ENCODE data around the gene CLSTN1. TPM values are rescaled to one million over a fixed set of nuclear protein-coding genes. Genes with fewer than 3 reads are reported as not detected.
A peak's percentile ranks its signal among the peaks of the same experiment; 100 is the strongest.
"Not testable (repeated sequence)": the region's sequence is repeated elsewhere in the genome, so short reads cannot be mapped to it uniquely, and the experiment has no call there.

CLSTN1 gene
- total RNA-seq, 2 experiments from 2014 or later: 29.3 to 29.9 TPM

GRCh38 chr1:9714257-9714718 lies 109.5 kb downstream of the CLSTN1 start:
- ChIA-PET CTCF (interaction anchor here (0.9 to 4.4 kb wide), 6 partner anchors 11 to 86 kb away, joined by 3 to 66 read pairs (median 5); no protein-coding TSS in a partner anchor), POLR2A (interaction anchor here (1.0 to 11.0 kb wide), 5 partner anchors 10 to 85 kb away, joined by 3 to 142 read pairs (median 5); partner anchors contain the start of gene PIK3CD)
- Mint-ChIP-seq H3K27ac (peak overlapping the region; percentile 85), H3K4me1 (ENCODE audit: low read depth) (peaks cover 65% of the 10 kb centered on the region), H3K27me3 (no peaks in the 10 kb centered on the region), H3K4me3 (peak overlapping the region; percentile 94), H3K9me3 (no peaks in the 10 kb centered on the region), H3K36me3 (ENCODE audit: low read depth) (peaks cover 72% of the 10 kb centered on the region)
- intact Hi-C loops (cut with micrococcal nuclease): no loop called here
- TF ChIP-seq, protein P1, sequence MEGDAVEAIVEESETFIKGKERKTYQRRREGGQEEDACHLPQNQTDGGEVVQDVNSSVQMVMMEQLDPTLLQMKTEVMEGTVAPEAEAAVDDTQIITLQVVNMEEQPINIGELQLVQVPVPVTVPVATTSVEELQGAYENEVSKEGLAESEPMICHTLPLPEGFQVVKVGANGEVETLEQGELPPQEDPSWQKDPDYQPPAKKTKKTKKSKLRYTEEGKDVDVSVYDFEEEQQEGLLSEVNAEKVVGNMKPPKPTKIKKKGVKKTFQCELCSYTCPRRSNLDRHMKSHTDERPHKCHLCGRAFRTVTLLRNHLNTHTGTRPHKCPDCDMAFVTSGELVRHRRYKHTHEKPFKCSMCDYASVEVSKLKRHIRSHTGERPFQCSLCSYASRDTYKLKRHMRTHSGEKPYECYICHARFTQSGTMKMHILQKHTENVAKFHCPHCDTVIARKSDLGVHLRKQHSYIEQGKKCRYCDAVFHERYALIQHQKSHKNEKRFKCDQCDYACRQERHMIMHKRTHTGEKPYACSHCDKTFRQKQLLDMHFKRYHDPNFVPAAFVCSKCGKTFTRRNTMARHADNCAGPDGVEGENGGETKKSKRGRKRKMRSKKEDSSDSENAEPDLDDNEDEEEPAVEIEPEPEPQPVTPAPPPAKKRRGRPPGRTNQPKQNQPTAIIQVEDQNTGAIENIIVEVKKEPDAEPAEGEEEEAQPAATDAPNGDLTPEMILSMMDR (IDR thresholded peaks at IDR 0.05): no peak
- ATAC-seq (peak; percentile 17), DNase-seq (peak; percentile 66)

DNA sequence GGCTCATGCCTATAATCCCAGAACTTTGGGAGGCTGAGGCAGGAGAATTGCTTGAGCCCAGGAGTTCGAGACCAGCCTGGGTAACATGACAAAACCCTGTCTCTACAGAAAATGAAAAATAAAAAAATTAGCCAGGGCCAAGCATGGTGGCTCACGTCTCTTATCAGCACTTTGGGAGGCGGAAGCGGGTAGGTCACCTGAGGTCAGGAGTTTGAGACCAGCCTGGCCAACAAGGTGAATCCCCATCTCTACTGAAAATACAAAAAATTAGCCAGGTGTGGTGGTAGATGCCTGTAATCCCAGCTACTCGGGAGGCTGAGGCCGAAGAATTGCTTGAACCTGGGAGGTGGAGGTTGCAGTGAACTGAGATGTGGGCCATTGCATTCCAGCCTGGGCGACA lies 111.0 kb downstream of the CLSTN1 start:
- ChIA-PET CTCF (interaction anchor here (0.9 to 1.0 kb wide), 2 partner anchors 18 to 25 kb away, joined by 3 read pairs; no protein-coding TSS in a partner anchor), POLR2A (interaction anchor here (0.6 to 11.0 kb wide), 3 partner anchors 10 to 84 kb away, joined by 3 to 142 read pairs (median 5); no protein-coding TSS in a partner anchor)
- H3K4me3 Mint-ChIP-seq; intact Hi-C loops (cut with micrococcal nuclease); H3K9me3 Mint-ChIP-seq; DNase-seq; H3K27me3 Mint-ChIP-seq; ATAC-seq: not testable (repeated sequence)
- H3K4me1 Mint-ChIP-seq (ENCODE audit: low read depth): peaks cover 54% of the 10 kb centered on the region
- H3K27ac Mint-ChIP-seq: peak overlapping the region; percentile 67
- H3K36me3 Mint-ChIP-seq (ENCODE audit: low read depth): peaks cover 63% of the 10 kb centered on the region

DNA sequence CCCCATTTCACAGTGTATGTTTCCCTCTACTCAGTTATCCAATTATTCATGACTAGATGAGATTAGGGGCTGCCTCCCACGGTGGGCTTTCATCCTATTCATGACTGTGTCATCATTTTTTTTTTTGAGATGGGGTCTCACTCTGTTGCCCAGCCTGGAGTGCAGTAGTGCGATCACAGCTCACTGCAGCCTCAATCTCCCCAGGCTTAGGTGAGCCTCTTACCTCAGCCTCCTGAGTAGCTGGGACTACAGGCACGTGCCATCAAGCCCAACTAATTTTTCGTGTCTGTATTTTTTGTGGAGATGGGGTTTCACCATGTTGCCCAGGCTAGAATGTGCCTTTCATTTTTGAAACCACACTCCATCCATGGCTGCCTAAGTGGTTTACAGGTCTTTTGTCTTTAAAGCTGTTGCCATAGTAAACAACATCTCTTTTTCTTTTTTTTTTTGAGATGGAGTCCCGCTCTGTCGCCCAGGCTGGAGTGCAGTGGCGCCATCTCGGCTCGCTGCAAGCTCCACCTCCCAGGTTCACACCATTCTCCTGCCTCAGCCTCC lies 112.2 kb downstream of the CLSTN1 start:
- ATAC-seq (no peak), DNase-seq (no peak)
- H3K27me3 Mint-ChIP-seq: no peaks in the 10 kb centered on the region
- peaks cover 51% of the 10 kb centered on the region for H3K4me1 Mint-ChIP-seq (ENCODE audit: low read depth)
- ChIA-PET POLR2A (interaction anchor here (0.6 to 11.0 kb wide), 3 partner anchors 9 to 812 kb away, joined by 3 to 142 read pairs (median 3); no protein-coding TSS in a partner anchor), CTCF (interaction anchor here (1.0 to 1.2 kb wide), 2 partner anchors 10 to 24 kb away, joined by 3 to 4 read pairs; no protein-coding TSS in a partner anchor)
- TF ChIP-seq, protein P1 (IDR thresholded peaks at IDR 0.05): no peak
- peaks cover 54% of the 10 kb centered on the region for H3K36me3 Mint-ChIP-seq (ENCODE audit: low read depth)
- intact Hi-C loops (cut with micrococcal nuclease): no loop called here
- no peaks in the 10 kb centered on the region for H3K9me3 Mint-ChIP-seq
- H3K4me3 Mint-ChIP-seq: no peak overlapping the region
- H3K27ac Mint-ChIP-seq: peak overlapping the region; percentile 69

DNA sequence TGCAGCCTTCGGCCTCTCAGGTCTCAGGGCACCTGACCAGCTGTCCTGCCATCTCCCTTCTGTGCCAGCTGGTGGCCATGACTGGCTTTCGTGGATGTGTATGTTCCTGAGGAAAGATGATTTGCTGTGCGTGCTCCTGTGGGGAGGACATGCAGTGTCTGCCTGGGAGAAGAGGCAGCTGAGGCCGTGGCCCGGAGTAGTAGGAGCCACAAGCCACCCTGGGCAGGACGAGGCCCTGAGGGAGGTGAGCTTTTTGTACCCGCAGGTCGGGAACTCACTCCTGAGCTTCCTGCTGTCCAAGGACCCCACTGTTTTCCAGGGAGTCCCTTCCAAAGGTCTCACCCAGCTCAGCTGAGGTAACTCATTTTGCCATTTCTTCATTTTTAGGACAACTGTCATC lies 113.7 kb downstream of the CLSTN1 start:
- intact Hi-C loops (cut with micrococcal nuclease): no loop called here
- H3K27me3 Mint-ChIP-seq: no peaks in the 10 kb centered on the region
- peak overlapping the region; percentile 74 for H3K27ac Mint-ChIP-seq
- no peak for ATAC-seq
- H3K4me3 Mint-ChIP-seq: no peak overlapping the region
- POLR2A ChIA-PET: no interaction called here
- peaks cover 55% of the 10 kb centered on the region for H3K4me1 Mint-ChIP-seq (ENCODE audit: low read depth)
- TF ChIP-seq, protein P1 (IDR thresholded peaks at IDR 0.05): no peak
- DNase-seq: no peak
- peaks cover 54% of the 10 kb centered on the region for H3K36me3 Mint-ChIP-seq (ENCODE audit: low read depth)
- CTCF ChIA-PET: interaction anchor here (0.6 to 1.5 kb wide), 3 partner anchors 12 to 82 kb away, joined by 3 to 5 read pairs (median 4); no protein-coding TSS in a partner anchor
- no peaks in the 10 kb centered on the region for H3K9me3 Mint-ChIP-seq

- ChIA-PET POLR2A (interaction anchor here (0.7 to 1.1 kb wide), 2 partner anchors 12 to 33 kb away, joined by 3 read pairs; no protein-coding TSS in a partner anchor), CTCF (no interaction called here)
- no peak overlapping the region for H3K4me3 Mint-ChIP-seq
- H3K9me3 Mint-ChIP-seq: peaks cover 6% of the 10 kb centered on the region
- peak overlapping the region; percentile 75 for H3K27ac Mint-ChIP-seq
- no peak for ATAC-seq
- peaks cover 51% of the 10 kb centered on the region for H3K4me1 Mint-ChIP-seq (ENCODE audit: low read depth)
- intact Hi-C loops (cut with micrococcal nuclease): no loop called here
- no peaks in the 10 kb centered on the region for H3K27me3 Mint-ChIP-seq
- DNase-seq: no peak
- TF ChIP-seq, protein P1 (IDR thresholded peaks at IDR 0.05): no peak
- peaks cover 56% of the 10 kb centered on the region for H3K36me3 Mint-ChIP-seq (ENCODE audit: low read depth)
These were observed 117.6 kb downstream of the CLSTN1 start for GRCh38 chr1:9706178-9706577.

Measured in activated CD8-positive, alpha-beta T cell treated with anti-CD3 and anti-CD28 coated beads for 36 hours (primary cell).